NOMO-1 treated with DMSO at 0.1 percent for 48 hours (cell line): ENCODE measurements around the gene LOC128125822.
"Not testable (repeated sequence)": the region's sequence is repeated elsewhere in the genome, so short reads cannot be mapped to it uniquely, and the experiment has no call there.

Experiments
- DNase-seq: peaks from one replicate; lab custom pipeline; 2025; ENCODE audit not compliant: unreplicated experiment; lab: John Stamatoyannopoulos, UW

The LOC128125822 gene

DNA sequence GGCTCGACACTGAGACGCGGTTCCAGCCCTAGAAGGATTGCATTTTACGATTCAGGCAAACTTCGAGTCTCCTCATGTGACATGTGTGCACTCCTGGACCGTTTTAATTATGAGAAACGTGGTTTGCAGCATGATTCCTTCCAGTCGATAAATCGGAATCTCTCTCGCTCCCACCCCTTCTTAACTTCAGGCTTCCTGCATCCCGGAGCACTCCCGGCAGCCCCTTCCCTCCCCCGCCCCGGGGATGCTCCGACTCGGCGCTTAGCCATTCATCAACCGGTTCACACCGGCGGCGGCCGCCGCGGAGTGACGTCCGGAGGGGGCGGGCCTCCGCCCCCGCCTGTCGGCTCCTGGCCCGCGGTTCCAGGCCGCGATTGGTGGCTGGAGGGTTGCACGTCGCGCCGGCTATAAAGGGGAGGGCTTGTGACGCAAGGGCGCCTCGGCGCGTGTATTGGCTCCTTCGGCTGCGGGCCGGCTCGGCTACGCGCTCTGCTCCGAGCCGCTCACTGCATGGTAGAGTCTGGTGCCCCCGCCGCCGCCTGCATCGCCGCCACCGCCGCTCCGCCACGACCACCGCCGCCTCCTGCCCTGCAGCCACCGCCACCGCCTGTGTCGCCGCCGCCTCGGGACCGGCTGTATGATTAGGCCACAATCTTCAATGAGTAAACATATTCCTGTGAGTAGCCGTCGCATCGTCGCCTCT is at the start of gene LOC128125822, which contains the start of gene PTP4A1:
Gene LOC128125822, plus strand, starts transcription at position 437 of the 703 bp plus-strand sequence.
Gene PTP4A1, plus strand, starts transcription at position 437 of the 703 bp plus-strand sequence. CDS start 4,401 bp downstream, outside the sequence.
- peak; percentile 94 for DNase-seq

GRCh38 chr6:63522911-63523287 is 49.4 kb upstream of the LOC128125822 start:
- not testable (repeated sequence) for DNase-seq

DNA sequence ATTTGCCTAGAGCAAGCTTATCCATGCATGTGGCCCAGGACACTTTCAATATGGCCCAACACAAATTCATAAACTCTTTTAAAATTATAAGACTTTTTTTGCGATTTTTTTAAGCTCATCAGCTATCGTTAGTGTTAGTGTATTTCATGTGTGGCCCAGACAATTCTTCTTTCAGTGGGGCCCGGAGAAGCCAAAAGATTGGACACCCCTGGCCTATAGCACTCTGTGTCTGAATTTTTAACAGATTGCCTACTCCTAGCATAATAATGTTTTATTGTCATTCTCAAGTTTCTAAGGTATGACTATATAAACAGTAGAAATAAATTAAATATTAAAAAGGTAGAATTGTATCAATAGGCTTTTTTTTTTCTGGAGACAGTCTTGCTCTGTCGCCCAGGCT is 48.6 kb upstream of the LOC128125822 start:
- DNase-seq: no peak

DNA sequence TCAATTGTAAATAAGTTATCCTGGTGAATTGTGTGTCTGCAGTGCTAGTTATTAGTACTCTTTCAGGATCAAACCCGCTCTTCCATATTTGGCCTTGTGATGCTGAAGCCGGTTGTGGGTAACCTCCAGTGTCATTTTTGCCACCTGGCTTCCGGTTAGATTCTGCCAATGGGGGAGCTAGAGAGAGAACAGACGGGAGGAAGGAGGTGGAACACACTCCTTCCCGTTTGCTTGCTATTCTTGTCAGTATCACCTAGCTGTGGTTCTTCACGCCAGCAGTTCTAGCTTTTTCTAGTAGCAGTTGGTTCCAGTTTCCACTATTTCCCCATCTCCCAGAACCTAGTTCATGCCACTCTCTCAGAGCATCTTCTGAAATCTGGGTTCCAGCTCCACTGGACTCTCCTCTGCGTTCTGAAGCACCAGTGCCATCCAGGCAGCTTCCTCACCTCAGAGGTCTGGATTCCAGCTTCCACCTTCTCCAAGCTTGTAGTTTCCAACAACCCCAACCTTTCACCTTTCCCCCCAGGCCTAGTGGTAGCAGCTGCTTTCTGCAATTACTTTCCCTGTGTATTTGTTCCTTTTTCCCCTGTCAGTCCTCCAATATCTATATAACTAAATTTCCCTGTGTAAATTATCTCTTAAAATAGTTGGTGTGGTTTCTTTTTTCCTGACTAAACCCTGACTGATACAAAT is 46.9 kb upstream of the LOC128125822 start:
- no peak for DNase-seq

- no peak for DNase-seq
Measured at GRCh38 chr6:63526931-63527330, 45.3 kb upstream of the LOC128125822 start.

DNA sequence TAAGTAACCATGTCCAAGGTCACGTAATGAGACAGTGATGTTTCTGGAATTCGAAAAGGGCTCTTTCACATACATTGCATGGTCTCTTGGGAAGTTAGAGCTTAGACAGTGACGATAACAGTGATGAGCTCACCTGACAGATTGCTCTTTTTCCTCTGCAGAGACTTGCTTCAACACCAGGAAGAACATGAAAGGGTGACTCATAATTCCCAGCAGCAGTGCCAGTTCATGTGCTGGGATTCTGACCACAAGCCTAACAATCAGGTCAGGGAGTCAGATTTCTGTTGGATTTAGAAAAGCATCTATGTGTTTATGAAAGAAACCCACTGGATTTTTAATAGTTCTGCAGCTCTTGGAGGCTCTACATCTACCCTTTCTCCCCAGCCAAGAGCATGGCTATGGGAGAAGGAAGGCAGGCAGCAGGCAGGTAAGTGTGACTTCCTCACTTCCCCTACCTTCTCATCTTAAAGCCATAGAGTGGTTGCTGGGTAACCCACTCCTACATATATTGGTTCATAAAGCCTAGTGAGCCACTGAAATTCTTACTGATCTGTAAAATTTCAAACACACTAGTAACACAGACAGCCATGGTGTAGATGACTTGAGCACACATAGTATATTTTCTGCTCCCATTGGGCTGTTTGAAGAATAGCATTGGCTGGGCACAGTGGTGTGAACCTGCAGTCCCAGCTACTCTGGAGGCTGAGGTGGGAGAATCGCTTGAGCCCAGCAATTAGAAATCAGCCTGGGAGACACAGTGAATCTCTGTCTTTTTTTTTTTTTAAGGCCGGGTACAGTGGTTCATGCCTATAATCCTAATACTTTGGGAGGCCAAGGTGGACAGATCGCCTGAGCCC is 44.4 kb upstream of the LOC128125822 start:
- no peak for DNase-seq

GRCh38 chr6:63529498-63529897 is 42.8 kb upstream of the LOC128125822 start:
- DNase-seq: no peak

GRCh38 chr6:63530182-63530581 is 42.1 kb upstream of the LOC128125822 start:
- no peak for DNase-seq

- DNase-seq: no peak
Measured at GRCh38 chr6:63530991-63531390, 41.3 kb upstream of the LOC128125822 start.

DNA sequence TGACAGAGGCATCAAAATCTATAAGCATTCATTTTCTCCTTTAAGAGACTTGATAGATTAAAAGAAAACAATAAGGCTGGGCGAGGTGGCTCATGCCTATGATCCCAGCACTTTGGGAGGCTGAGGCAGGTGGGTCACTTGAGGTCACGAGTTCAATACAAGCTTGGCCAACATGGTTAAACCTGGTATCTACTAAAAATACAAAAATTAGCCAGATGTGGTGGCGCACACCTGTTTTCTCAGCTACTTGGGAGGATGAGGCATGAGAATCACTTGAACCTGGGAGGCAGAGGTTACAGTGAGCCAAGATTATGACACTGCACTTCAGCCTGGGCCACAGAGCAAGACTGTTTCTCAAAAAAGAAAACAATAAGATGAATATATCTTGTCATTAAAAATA is 39.3 kb upstream of the LOC128125822 start:
- no peak for DNase-seq

DNA sequence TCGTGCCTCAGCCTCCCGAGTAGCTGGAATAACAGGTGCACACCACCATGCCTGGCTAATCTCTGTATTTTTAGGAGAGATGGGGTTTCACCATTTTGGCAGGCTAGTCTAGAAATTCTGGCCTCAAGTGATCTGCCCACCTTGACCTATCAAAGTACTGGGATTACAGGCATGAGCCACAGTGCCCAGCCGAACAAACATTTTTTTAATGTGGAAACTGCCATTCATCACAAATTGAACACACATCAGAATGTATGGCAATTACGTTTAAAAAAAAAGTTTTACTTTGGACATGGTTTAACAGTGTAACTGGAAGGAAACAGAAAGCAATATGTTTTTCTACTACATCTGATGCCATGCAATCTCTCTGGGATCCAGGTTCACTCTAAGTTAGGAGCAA is 38.3 kb upstream of the LOC128125822 start:
- no peak for DNase-seq

DNA sequence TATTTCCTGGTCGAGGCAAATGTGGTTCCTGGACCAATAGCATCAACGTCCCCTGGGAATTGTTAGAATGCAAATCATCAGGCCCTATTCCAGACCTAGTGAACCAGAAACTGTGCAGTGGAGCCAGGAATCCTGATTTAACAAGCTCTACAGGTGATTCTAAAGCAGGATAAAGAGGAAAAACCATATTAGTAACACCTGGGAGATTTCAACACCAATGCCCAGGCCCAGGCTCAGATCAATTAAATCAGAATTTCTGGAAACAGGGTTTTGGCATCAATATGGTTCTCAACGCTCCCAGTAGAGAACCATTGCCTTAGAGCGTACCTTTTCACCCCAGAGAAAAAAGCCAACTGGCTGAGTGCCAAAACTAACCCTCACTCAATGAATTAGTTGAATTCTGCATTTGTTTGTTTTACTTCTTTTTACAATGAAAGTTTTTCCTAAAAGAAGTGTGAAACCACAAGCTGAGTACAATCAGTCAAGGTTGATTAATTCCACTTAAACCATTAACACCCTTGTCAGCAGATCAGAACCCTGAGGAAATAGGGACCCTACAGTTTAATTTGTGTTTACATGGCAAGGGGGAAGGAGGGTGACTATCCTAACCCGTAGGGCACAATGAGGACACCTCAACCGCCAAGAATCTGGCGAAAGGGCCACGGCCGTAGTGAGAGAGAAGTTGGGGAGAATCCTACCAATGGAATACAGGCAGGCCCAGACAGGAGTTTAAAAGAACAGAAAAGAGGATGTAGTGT is 34.9 kb upstream of the LOC128125822 start:
- no peak for DNase-seq

DNA sequence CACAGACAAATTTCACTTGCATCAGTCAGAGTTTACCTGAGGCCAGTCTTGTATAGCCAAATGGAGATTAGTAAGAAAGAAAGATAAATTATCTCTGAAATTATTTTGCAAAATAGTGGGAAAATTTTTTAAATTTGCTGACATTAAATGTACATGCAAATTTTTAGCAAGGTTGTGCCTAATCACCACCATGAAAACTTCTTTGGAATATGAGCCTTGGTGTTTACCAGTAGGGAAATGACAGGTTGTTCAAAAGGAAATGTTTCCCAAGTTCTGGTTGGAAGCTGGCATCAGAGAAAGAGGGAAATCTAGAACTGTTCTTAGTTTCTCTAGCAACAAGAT is 34.4 kb upstream of the LOC128125822 start:
- DNase-seq: no peak

DNA sequence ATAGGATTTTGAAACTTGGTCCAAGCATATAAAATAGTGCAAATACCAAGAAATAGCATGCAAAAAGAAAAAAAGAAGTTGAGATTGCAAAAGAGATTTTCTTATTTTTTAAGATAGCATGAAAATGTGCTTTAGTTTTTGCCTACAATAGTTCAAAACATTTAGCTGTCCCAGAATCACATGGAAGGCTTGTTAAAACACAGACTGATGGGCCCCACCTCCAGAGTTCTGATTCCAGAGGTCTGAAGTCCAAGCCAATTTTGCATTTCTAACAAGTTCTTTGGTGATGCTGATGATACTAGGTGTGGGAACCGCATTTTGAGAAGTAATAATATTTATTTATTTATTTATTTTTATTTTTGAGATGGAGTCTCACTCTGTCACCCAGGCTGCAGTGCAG is 33.7 kb upstream of the LOC128125822 start:
- no peak for DNase-seq

GRCh38 chr6:63543001-63543400 is 29.3 kb upstream of the LOC128125822 start:
- DNase-seq: no peak

DNA sequence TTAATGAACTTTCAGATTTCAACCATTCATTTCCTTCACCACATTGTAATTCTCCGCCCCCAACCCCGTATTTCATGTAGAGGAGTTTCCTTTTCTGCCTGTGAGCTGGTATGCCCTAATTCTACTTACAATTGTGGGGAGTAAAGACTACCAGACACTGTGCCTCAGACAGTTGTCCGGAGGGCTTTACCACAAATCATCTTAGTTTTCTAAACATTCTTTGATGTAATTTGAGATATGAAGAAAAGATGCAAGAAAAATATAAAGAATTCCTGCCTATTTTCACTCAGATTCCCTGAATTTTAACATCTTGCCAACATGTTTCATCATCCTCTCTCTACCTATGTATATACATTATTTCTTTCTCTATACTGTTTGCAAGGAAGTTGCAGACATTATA is 28.3 kb upstream of the LOC128125822 start:
- no peak for DNase-seq

GRCh38 chr6:63546236-63546635 is 26.0 kb upstream of the LOC128125822 start:
- DNase-seq: no peak

- no peak for DNase-seq
Measured at GRCh38 chr6:63546697-63547096, 25.6 kb upstream of the LOC128125822 start.

- DNase-seq: no peak
Measured at GRCh38 chr6:63549076-63549475, 23.2 kb upstream of the LOC128125822 start.

DNA sequence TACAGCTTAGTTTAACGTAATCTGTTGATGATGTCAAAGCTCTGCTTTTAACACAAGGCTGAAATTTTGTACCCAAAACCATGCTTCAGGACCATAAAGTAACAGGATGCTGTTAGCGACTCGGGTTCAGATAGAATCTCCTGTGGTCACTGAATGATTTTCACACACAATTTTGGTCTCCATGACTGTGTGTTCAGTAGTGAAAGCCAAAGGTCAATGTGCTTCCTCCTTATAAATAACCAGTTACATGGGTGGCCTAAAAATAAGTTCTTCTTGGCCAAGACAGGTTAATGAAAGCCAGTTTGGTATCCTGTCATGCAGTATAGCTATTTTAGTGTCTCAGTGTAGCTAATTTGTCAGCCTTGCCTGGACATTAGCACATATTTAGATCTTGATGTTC is 19.1 kb upstream of the LOC128125822 start:
- peak; percentile 45 for DNase-seq

GRCh38 chr6:63553900-63554299 is 18.4 kb upstream of the LOC128125822 start:
- DNase-seq: no peak
